SK-N-SH treated with all-trans-retinoic acid at 6 μM for 48 hours (cell line): ENCODE data around the gene PTPRJ.

Experiments
- ATAC-seq: fragments of 200-7000 bp; cut with Tn5 transposase; 3 replicates; pipeline ENCODE4 v1.9.1; 2020; ENCODE audit warnings: mild to moderate bottlenecking, moderate library complexity
- ARNTL ChIP-seq: fragments of 450-650 bp; formaldehyde crosslinking; IDR thresholded peaks from 2 replicates; pipeline ENCODE4 v1.5.0; 2020; ENCODE audit warnings: low read depth, mild to moderate bottlenecking, moderate library complexity, borderline replicate concordance
- BACH2 ChIP-seq: fragments of 250-450 bp; sonication (Bioruptor Pico); IDR thresholded peaks from 2 replicates; pipeline ENCODE4 v1.9.0; 2021; ENCODE audit warnings: mild to moderate bottlenecking, borderline replicate concordance
- CREB5 ChIP-seq: fragments of 250-450 bp; sonication (Bioruptor Pico); IDR thresholded peaks from 2 replicates; pipeline ENCODE4 v1.5.1; 2020; ENCODE audit warnings: low read depth, mild to moderate bottlenecking, moderate library complexity
- CSDC2 ChIP-seq: fragments of 250-450 bp; sonication (Bioruptor Pico); IDR thresholded peaks from 2 replicates; pipeline ENCODE4 v1.5.0; 2020; ENCODE audit warnings: mild to moderate bottlenecking, moderate library complexity
- CSRNP3 ChIP-seq: fragments of 250-450 bp; sonication (Bioruptor Pico); IDR thresholded peaks from 2 replicates; pipeline ENCODE4 v1.5.1; 2021; ENCODE audit warnings: mild to moderate bottlenecking, moderate library complexity
- ESRRG ChIP-seq: fragments of 250-450 bp; sonication (Bioruptor Pico); IDR thresholded peaks from 2 replicates; pipeline ENCODE4 v1.6.1; 2021; ENCODE audit warnings: mild to moderate bottlenecking
- GLIS3 ChIP-seq: fragments of 250-450 bp; sonication (Bioruptor Pico); IDR thresholded peaks from 2 replicates; pipeline ENCODE4 v1.5.0; 2020; ENCODE audit warnings: mild to moderate bottlenecking, moderate library complexity
- ISL1 ChIP-seq: fragments of 250-450 bp; sonication (Bioruptor Pico); IDR thresholded peaks from 2 replicates; pipeline ENCODE4 v2.1.2; 2022; ENCODE audit warnings: mild to moderate bottlenecking, moderate library complexity
- OSR1 ChIP-seq: fragments of 250-450 bp; sonication (Bioruptor Pico); IDR thresholded peaks from 2 replicates; pipeline ENCODE4 v1.8.0; 2022; ENCODE audit warnings: moderate library complexity, mild to moderate bottlenecking, inconsistent platforms
- PATZ1 ChIP-seq: fragments of 250-450 bp; sonication (Bioruptor Pico); IDR thresholded peaks from 2 replicates; pipeline ENCODE4 v1.8.0; 2020; ENCODE audit warnings: mild to moderate bottlenecking, moderate library complexity, borderline replicate concordance
- POU6F1 ChIP-seq: fragments of 250-450 bp; sonication (Bioruptor Pico); IDR thresholded peaks from 2 replicates; pipeline ENCODE4 v1.8.0; 2021; ENCODE audit warnings: low read depth, mild to moderate bottlenecking, moderate library complexity, borderline replicate concordance
- PPARA ChIP-seq: fragments of 250-450 bp; sonication (Bioruptor Pico); IDR thresholded peaks from 2 replicates; pipeline ENCODE4 v1.5.0; 2020; ENCODE audit warnings: mild to moderate bottlenecking, borderline replicate concordance
- RARB ChIP-seq: fragments of 250-450 bp; sonication (Bioruptor Pico); IDR thresholded peaks from 2 replicates; pipeline ENCODE4 v1.8.0; 2021; ENCODE audit warnings: mild to moderate bottlenecking, moderate library complexity
- SNAI2 ChIP-seq: fragments of 250-450 bp; sonication (Bioruptor Pico); IDR thresholded peaks from 2 replicates; pipeline ENCODE4 v1.5.0; 2020; ENCODE audit warnings: mild to moderate bottlenecking, moderate library complexity
- TCF4 ChIP-seq: fragments of 250-450 bp; sonication (Bioruptor Pico); IDR thresholded peaks from 2 replicates; pipeline ENCODE4 v1.8.0; 2021; ENCODE audit warnings: mild to moderate bottlenecking, moderate library complexity, borderline replicate concordance
- TOX ChIP-seq: fragments of 250-450 bp; sonication (Bioruptor Pico); IDR thresholded peaks from 2 replicates; pipeline ENCODE4 v1.8.0; 2021; ENCODE audit warnings: mild to moderate bottlenecking, moderate library complexity, borderline replicate concordance
- ZC3H10 ChIP-seq: fragments of 250-450 bp; sonication (Bioruptor Pico); IDR thresholded peaks from 2 replicates; pipeline ENCODE4 v1.5.1; 2021; ENCODE audit warnings: mild to moderate bottlenecking, moderate library complexity
- ZFP3 ChIP-seq: fragments of 250-450 bp; sonication (Bioruptor Pico); IDR thresholded peaks from 2 replicates; pipeline ENCODE4 v1.5.0; 2020; ENCODE audit warnings: mild to moderate bottlenecking, moderate library complexity
- ZFP30 ChIP-seq: fragments of 450-650 bp; formaldehyde crosslinking; IDR thresholded peaks from 2 replicates; pipeline ENCODE4 v1.5.0; 2022; ENCODE audit warnings: mild to moderate bottlenecking, moderate library complexity
- ZNF565 ChIP-seq: fragments of 450-650 bp; formaldehyde crosslinking; conservative IDR thresholded peaks from 2 replicates; pipeline ENCODE4 v1.5.0; 2020; ENCODE audit warnings: low read depth, mild to moderate bottlenecking, moderate library complexity
- ZNF70 ChIP-seq: fragments of 450-650 bp; formaldehyde crosslinking; IDR thresholded peaks from 2 replicates; pipeline ENCODE4 v1.5.0; 2020; ENCODE audit warnings: mild to moderate bottlenecking, moderate library complexity

The PTPRJ gene

GRCh38 chr11:47944632-47945031 is 35.7 kb upstream of the PTPRJ start:
- no peak for ATAC-seq

GRCh38 chr11:47946682-47947559 is 33.4 kb upstream of the PTPRJ start:
- peak; percentile 94 for ATAC-seq
- TF ChIP-seq SNAI2 (CRISPR knock-in tag) (peak; percentile 35; the same call in 1 of the 2 replicates), PATZ1 (CRISPR knock-in tag) (no peak), TOX (CRISPR knock-in tag) (no peak), CSDC2 (CRISPR knock-in tag) (no peak), CSRNP3 (CRISPR knock-in tag) (no peak), OSR1 (CRISPR knock-in tag) (0 out of 2 replicates have a peak, but pooled peaks have one; percentile 29), RARB (CRISPR knock-in tag) (no peak), ISL1 (CRISPR knock-in tag) (peak; percentile 52), ESRRG (CRISPR knock-in tag) (no peak), ZFP30 (0 out of 2 replicates have a peak, but pooled peaks have one; percentile 12), GLIS3 (CRISPR knock-in tag) (no peak), TCF4 (CRISPR knock-in tag) (no peak), ARNTL (CRISPR knock-in tag) (no peak), CREB5 (CRISPR knock-in tag) (no peak), ZNF70 (no peak)

More at GRCh38 chr11:47944632-47945031, 35.7 kb upstream of the PTPRJ start:
- TF ChIP-seq GLIS3 (CRISPR knock-in tag), result no peak
- no peak for TF ChIP-seq BACH2 (CRISPR knock-in tag)
- no peak for TF ChIP-seq TCF4 (CRISPR knock-in tag)
- no peak for TF ChIP-seq ZFP3 (CRISPR knock-in tag)
- TF ChIP-seq CREB5 (CRISPR knock-in tag), result no peak
- no peak for TF ChIP-seq ZC3H10 (CRISPR knock-in tag)
- no peak for TF ChIP-seq SNAI2 (CRISPR knock-in tag)
- no peak for TF ChIP-seq OSR1 (CRISPR knock-in tag)
- no peak for TF ChIP-seq TOX (CRISPR knock-in tag)
- no peak for TF ChIP-seq ESRRG (CRISPR knock-in tag)
- TF ChIP-seq PPARA (CRISPR knock-in tag), result no peak
- TF ChIP-seq RARB (CRISPR knock-in tag), result no peak
- TF ChIP-seq POU6F1, result no peak
- no peak for TF ChIP-seq ARNTL (CRISPR knock-in tag)
- TF ChIP-seq ZFP30, result no peak
- TF ChIP-seq ISL1 (CRISPR knock-in tag), result no peak
- no peak for TF ChIP-seq CSDC2 (CRISPR knock-in tag)
- TF ChIP-seq ZNF565 (CRISPR knock-in tag), result no peak
- no peak for TF ChIP-seq PATZ1 (CRISPR knock-in tag)
- TF ChIP-seq, all 23 proteins: peak for 0
